ENCODE data around the gene IGSF3.

- TF ChIP-seq, protein P1, sequence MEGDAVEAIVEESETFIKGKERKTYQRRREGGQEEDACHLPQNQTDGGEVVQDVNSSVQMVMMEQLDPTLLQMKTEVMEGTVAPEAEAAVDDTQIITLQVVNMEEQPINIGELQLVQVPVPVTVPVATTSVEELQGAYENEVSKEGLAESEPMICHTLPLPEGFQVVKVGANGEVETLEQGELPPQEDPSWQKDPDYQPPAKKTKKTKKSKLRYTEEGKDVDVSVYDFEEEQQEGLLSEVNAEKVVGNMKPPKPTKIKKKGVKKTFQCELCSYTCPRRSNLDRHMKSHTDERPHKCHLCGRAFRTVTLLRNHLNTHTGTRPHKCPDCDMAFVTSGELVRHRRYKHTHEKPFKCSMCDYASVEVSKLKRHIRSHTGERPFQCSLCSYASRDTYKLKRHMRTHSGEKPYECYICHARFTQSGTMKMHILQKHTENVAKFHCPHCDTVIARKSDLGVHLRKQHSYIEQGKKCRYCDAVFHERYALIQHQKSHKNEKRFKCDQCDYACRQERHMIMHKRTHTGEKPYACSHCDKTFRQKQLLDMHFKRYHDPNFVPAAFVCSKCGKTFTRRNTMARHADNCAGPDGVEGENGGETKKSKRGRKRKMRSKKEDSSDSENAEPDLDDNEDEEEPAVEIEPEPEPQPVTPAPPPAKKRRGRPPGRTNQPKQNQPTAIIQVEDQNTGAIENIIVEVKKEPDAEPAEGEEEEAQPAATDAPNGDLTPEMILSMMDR (conservative IDR thresholded peaks at IDR 0.05; ENCODE audit: low read depth, low read length) = no peak
- TF ChIP-seq EZH2 (IDR thresholded peaks at IDR 0.05; ENCODE audit: borderline replicate concordance, low read depth, low read length, poor library complexity, severe bottlenecking) = no peak
Measured at GRCh38 chr1:116529681-116530080, 137.9 kb downstream of the IGSF3 start.

All from A673 (cell line).